ENCODE results near the gene KIF22.
"Not testable (repeated sequence)": the region's sequence is repeated elsewhere in the genome, so short reads cannot be mapped to it uniquely, and the experiment has no call there.

Gene KIF22

DNA sequence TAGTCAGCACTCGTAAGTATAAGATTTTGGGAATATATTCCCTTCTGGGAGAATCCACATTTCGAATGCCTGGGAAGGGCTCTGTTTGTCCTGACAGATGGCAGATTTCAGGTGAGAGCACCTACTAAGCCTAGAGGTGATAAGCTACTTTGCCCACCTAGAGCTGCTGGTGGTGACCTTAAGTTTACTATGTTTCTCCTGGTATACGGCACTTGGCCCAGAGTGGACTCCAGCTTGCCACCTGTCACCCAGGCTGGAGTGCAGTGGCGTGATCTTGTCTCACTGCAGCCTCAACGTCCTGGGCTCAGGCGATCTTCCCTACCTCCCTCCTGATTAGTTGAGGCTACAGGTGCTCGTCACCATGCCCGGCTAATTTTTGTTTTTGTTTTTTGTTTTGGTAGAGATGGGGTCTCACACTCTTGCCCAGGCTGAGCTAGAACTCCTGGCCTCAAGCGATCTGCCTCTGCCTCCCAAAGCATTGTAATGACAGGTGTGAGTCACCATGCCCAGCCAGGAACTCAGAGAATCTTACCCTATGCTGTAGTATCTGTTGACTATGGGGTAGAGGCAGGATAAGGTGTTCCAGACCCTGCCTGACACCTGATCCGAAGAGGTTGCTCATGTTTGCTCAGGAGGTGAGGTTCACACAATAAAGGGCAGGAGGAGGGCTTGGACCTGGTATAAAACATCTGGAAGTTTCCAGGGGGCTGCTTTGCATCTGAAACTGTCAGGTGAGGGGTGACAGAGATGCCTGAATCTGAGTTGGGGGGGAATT lies 12.8 kb upstream of the KIF22 start, which contains the start of gene ZG16:
ZG16 (plus strand) TSS at position 681 of the 775 bp plus-strand sequence. CDS start 1,011 bp downstream, outside the sequence.
- TF ChIP-seq, protein P1, sequence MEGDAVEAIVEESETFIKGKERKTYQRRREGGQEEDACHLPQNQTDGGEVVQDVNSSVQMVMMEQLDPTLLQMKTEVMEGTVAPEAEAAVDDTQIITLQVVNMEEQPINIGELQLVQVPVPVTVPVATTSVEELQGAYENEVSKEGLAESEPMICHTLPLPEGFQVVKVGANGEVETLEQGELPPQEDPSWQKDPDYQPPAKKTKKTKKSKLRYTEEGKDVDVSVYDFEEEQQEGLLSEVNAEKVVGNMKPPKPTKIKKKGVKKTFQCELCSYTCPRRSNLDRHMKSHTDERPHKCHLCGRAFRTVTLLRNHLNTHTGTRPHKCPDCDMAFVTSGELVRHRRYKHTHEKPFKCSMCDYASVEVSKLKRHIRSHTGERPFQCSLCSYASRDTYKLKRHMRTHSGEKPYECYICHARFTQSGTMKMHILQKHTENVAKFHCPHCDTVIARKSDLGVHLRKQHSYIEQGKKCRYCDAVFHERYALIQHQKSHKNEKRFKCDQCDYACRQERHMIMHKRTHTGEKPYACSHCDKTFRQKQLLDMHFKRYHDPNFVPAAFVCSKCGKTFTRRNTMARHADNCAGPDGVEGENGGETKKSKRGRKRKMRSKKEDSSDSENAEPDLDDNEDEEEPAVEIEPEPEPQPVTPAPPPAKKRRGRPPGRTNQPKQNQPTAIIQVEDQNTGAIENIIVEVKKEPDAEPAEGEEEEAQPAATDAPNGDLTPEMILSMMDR (IDR thresholded peaks at IDR 0.05; ENCODE audit: control extremely low read depth, extremely low read depth, low read depth, missing control alignments) = no peak
- CTCF ChIA-PET = interaction anchor here (1.0 to 1.8 kb wide), 4 partner anchors 8 to 23 kb away, joined by 3 to 11 read pairs (median 5); no protein-coding TSS in a partner anchor
- POLR2A ChIA-PET = no interaction called here
- no peak for DNase-seq (ENCODE audit: extremely low spot score)

DNA sequence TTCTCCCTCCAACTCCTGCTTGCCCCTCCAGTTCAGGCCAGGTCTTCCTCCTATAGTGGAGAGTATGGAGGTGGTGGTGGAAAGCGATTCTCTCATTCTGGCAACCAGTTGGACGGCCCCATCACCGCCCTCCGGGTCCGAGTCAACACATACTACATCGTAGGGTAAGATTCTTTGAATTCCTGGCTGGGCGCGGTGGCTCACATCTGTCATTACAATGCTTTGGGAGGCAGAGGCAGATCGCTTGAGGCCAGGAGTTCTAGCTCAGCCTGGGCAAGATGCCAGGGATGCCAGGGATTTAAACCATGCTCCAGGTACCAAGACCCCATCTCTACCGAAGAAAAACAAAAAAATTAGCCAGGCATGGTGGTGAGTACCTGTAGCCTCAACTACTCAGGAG lies 11.1 kb upstream of the KIF22 start:
- ChIA-PET CTCF (interaction anchor here (1.4 to 2.2 kb wide), 3 partner anchors 11 to 88 kb away, joined by 7 to 9 read pairs (median 7); partner anchors contain the start of gene KIF22), POLR2A (interaction anchor here (0.5 kb wide), 1 partner anchor 34 kb away, joined by 3 read pairs; no protein-coding TSS in a partner anchor)
- DNase-seq (ENCODE audit: extremely low spot score) = no peak
- TF ChIP-seq, protein P1 (IDR thresholded peaks at IDR 0.05; ENCODE audit: control extremely low read depth, extremely low read depth, low read depth, missing control alignments) = no peak

DNA sequence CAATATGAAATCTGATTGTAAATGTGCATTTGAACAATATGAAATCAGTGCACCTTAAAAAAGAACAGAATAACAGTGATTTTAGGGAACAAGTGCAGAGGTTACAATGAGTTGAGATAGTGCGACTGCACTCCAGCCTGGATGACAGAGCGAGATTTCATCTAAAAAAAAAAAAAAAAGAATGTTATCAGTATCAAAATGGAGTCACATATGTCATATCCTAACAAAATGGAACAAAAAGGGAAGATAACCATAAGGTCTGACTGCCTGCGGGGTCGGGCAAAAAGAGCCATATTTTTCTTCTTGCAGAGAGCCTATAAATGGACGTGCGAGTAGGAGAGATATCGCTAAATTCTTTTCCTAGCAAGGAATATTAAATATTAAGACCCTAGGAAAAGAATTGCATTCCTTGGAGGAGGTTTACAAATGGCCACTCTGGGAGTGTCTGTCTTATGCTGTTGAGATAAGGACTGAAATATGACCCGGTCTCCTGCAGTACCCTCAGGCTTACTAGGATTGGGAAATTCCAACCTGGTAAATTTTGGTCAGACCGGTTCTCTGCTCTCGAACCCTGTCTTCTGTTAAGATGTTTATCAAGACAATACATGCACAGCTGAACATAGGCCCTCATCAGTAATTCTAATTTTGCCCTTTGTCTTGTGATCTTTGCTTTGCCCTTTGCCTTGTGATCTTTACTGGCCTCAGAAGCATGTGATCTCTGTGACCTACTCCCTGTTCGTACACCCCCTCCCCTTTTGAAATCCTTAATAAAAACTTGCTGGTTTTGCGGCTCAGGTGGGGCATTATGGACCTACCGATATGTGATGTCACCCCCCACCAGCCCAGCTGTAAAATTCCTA lies 7.2 kb upstream of the KIF22 start:
- DNase-seq (ENCODE audit: extremely low spot score); POLR2A ChIA-PET: not testable (repeated sequence)
- CTCF ChIA-PET = interaction anchor here (0.6 to 3.5 kb wide), 5 partner anchors 10 to 54 kb away, joined by 3 to 22 read pairs (median 8); no protein-coding TSS in a partner anchor

DNA sequence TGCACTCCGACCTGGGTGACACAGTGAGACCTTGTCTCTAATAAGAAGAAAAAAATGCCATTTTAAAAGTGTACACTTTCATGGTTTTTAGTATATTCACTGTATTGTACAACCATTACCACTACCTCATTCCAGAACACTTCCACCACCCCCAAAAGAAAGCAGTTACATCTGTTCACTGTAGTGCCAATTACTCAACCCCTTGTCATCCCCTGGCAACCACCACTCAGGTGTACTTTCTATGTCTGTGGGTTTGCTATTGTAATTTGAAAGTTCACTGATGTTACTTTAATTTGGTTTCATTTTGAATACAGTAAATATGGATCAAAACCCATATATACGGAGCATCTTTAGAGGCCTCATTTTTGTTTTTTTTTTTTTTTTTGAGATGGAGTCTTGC lies 6.4 kb upstream of the KIF22 start:
- ChIA-PET POLR2A (no interaction called here), CTCF (interaction anchor here (0.7 to 3.5 kb wide), 17 partner anchors 11 to 143 kb away, joined by 3 to 22 read pairs (median 6); partner anchors contain the start of gene MVP)
- DNase-seq (ENCODE audit: extremely low spot score) = no peak
- TF ChIP-seq, protein P1 (IDR thresholded peaks at IDR 0.05; ENCODE audit: control extremely low read depth, extremely low read depth, low read depth, missing control alignments) = no peak

DNA sequence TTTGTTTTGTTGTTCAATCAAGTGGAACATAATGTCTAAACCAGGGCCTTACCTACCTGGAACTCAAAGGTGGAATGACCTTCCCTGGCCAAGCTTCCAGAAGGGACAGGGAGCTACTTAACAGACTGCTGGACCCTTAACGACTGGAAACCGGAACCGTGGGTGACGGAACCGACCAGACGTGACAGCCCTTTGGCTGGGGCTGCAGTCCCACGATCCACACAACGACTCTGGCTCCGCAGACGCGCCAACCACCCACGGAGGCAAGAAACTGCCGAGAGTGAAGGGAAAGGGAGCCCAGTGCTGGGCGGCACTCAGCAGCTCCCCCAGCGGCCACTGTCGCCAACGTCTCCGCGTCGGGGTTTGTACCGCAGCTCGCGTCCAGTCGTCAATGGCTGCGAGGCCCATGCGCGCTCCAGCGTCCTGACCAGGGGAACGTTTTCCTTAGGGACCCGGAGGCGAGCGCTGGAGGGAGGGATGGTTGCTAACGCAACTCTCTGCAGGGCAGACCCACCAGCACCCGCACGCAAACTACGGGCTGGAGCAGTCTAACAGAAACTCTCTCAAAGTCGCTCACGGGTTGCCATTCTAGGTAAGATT lies 5.5 kb upstream of the KIF22 start:
- POLR2A ChIA-PET = no interaction called here
- DNase-seq (ENCODE audit: extremely low spot score) = peak; percentile 79
- TF ChIP-seq, protein P1 (IDR thresholded peaks at IDR 0.05; ENCODE audit: control extremely low read depth, extremely low read depth, low read depth, missing control alignments) = peak; percentile 87
- CTCF ChIA-PET = interaction anchor here (0.8 to 3.5 kb wide), 27 partner anchors 8 to 247 kb away, joined by 3 to 22 read pairs (median 5); partner anchors contain the start of gene MVP

DNA sequence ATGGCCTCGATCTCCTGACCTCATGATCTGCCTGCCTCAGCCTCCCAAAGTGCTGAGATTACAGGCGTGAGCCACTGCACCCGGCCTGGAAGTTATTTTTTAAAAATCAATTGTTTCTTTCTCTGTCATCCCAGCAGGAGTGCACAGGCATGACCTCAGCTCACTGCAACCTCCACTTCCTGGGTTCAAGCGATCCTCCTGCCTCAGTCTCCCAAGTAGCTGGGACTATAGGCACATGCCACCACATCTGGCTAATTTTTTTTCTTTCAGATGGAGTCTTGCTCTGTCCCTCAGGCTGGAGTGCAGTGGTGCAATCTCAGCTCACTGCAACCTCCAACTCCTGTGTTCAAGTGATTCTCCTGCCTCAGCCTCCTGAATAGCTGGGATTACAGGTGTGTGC lies 3.4 kb upstream of the KIF22 start:
- DNase-seq (ENCODE audit: extremely low spot score); POLR2A ChIA-PET: not testable (repeated sequence)
- CTCF ChIA-PET = interaction anchor here (1.3 to 3.0 kb wide), 4 partner anchors 10 to 108 kb away, joined by 3 to 18 read pairs (median 8); partner anchors contain the start of gene QPRT

DNA sequence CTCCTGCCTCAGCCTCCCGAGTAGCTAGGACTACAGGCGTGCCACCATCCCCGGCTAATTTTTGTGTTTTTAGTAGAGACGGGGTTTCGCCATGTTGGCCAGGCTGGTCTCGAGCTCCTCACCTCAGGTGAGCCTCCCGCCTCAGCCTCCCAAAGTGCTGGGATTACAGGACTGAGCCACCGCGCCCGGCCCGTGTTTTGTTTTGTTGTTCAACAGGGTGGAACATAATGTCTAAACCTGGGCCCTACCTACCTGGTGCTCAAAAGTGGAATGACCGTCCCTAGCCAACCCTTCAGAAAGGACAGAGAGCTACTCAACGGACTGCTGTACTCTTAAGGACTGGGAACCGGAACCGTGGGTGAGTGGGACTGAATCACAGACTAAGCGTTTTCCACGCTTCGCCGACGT lies 772 bp upstream of the KIF22 start:
- TF ChIP-seq, protein P1 (IDR thresholded peaks at IDR 0.05; ENCODE audit: control extremely low read depth, extremely low read depth, low read depth, missing control alignments) = no peak
- POLR2A ChIA-PET = interaction anchor here (0.7 to 1.6 kb wide), 5 partner anchors 13 to 145 kb away, joined by 3 to 4 read pairs (median 3); no protein-coding TSS in a partner anchor

More for the DNA sequence above, 772 bp upstream of the KIF22 start:
- no peak for DNase-seq (ENCODE audit: extremely low spot score)
- CTCF ChIA-PET = interaction anchor here (0.6 to 4.7 kb wide), 36 partner anchors 9 to 243 kb away, joined by 3 to 41 read pairs (median 5); partner anchors contain the start of genes C16orf54, HIRIP3, INO80E and MVP

All from GM10248 (cell line).